ENCODE data around the gene NLK. TPM values are rescaled to one million over a fixed set of nuclear protein-coding genes. Genes with fewer than 3 reads are reported as not detected.

The NLK gene
- total and polyA plus RNA-seq, 7 experiments from 2014 or later, result 1.0 to 19.2 (median 16.5) TPM

GRCh38 chr17:28042721-28043291 is 329 bp downstream of the NLK start:
- intact Hi-C loops (cut with micrococcal nuclease), result loop anchor here (5.0 to 10.0 kb wide), 4 partner anchors 74 to 909 kb away; partner anchors contain the start of genes KSR1 (in 1 of the 2), PHF12 (in 1 of the 2) and UNC119 (in 1 of the 2)
- H3K36me3 Mint-ChIP-seq, result peaks cover 0 to 23% (median 3%) of the 10 kb centered on the region in 5 donors
- no peak overlapping the region for H3K27ac ChIP-seq (ENCODE audit: low read depth, low read length)
- peaks cover 0 to 4% (median 0%) of the 10 kb centered on the region in 11 donors for H3K9me3 Mint-ChIP-seq
- ChIA-PET POLR2A (interaction anchor here (0.6 kb wide), 1 partner anchor 68 kb away, joined by 5 read pairs; no protein-coding TSS in a partner anchor), CTCF (no interaction called here)
- H3K4me3 ChIP-seq (ENCODE audit: low read length), result peak overlapping the region; percentile 64
- H3K27me3 ChIP-seq (ENCODE audit: control insufficient read depth in 2 of 2, insufficient read depth in 2 of 2, low read length in 2 of 2), result no peaks in the 10 kb centered on the region
- no peaks in the 10 kb centered on the region for H3K36me3 ChIP-seq (ENCODE audit: control insufficient read depth in 2 of 3, insufficient read depth in 3 of 3, low read length in 3 of 3)
- H3K27me3 Mint-ChIP-seq, result peaks cover 0 to 13% (median 0%) of the 10 kb centered on the region in 5 donors
- peak overlapping the region; percentile 84 to 92 (median 88) for H3K4me3 Mint-ChIP-seq
- H3K4me1 ChIP-seq (ENCODE audit: control insufficient read depth in 2 of 2, insufficient read depth in 2 of 2, low read length in 2 of 2), result peaks cover 28 to 43% of the 10 kb centered on the region in 2 donors
- peak overlapping the region; percentile 61 to 92 (median 86) for H3K27ac Mint-ChIP-seq
- DNase-seq, result no peak
- peaks cover 47 to 81% (median 76%) of the 10 kb centered on the region in 7 donors for H3K4me1 Mint-ChIP-seq
- no peak for ATAC-seq
- H3K9me3 ChIP-seq (ENCODE audit: control insufficient read depth in 2 of 3, low read length in 3 of 3), result no peaks in the 10 kb centered on the region

GRCh38 chr17:28043296-28043695 is 819 bp downstream of the NLK start:
- Mint-ChIP-seq H3K27me3 (peaks cover 0 to 13% (median 0%) of the 10 kb centered on the region in 5 donors), H3K9me3 (peaks cover 0 to 4% (median 0%) of the 10 kb centered on the region in 11 donors), H3K36me3 (peaks cover 0 to 23% (median 3%) of the 10 kb centered on the region in 5 donors), H3K4me3 (peak overlapping the region; percentile 84 to 92 (median 88)), H3K27ac (peak overlapping the region in 6 of 9 donors; percentile 61 to 91 (median 76)), H3K4me1 (peaks cover 51 to 86% (median 81%) of the 10 kb centered on the region in 7 donors)
- no peak for ATAC-seq
- Histone ChIP-seq H3K4me3 (ENCODE audit: low read length) (no peak overlapping the region), H3K4me1 (ENCODE audit: control insufficient read depth in 2 of 2, insufficient read depth in 2 of 2, low read length in 2 of 2) (peaks cover 28 to 43% of the 10 kb centered on the region in 2 donors), H3K27ac (ENCODE audit: low read depth, low read length) (no peak overlapping the region), H3K27me3 (ENCODE audit: control insufficient read depth in 2 of 2, insufficient read depth in 2 of 2, low read length in 2 of 2) (no peaks in the 10 kb centered on the region), H3K9me3 (ENCODE audit: control insufficient read depth in 2 of 3, low read length in 3 of 3) (no peaks in the 10 kb centered on the region), H3K36me3 (ENCODE audit: control insufficient read depth in 2 of 3, insufficient read depth in 3 of 3, low read length in 3 of 3) (no peaks in the 10 kb centered on the region)
- POLR2A ChIA-PET, result interaction anchor here (0.6 to 1.2 kb wide), 2 partner anchors 16 to 68 kb away, joined by 3 to 5 read pairs; no protein-coding TSS in a partner anchor
- intact Hi-C loops (cut with micrococcal nuclease), result loop anchor here (5.0 to 10.0 kb wide), 4 partner anchors 74 to 909 kb away; partner anchors contain the start of genes KSR1 (in 1 of the 2), PHF12 (in 1 of the 2) and UNC119 (in 1 of the 2)
- DNase-seq, result no peak
- CTCF ChIA-PET, result no interaction called here

- DNase-seq, result no peak
- POLR2A ChIA-PET, result interaction anchor here (1.2 kb wide), 1 partner anchor 15 kb away, joined by 3 read pairs; no protein-coding TSS in a partner anchor
- CTCF ChIA-PET, result no interaction called here
- no peak overlapping the region for H3K27ac ChIP-seq (ENCODE audit: low read depth, low read length)
- H3K27me3 Mint-ChIP-seq, result peaks cover 0 to 13% (median 0%) of the 10 kb centered on the region in 5 donors
- intact Hi-C loops (cut with micrococcal nuclease), result loop anchor here (5.0 to 10.0 kb wide), 4 partner anchors 74 to 909 kb away; partner anchors contain the start of genes KSR1 (in 1 of the 2), PHF12 (in 1 of the 2) and UNC119 (in 1 of the 2)
- peak overlapping the region in 3 of 9 donors; percentile 61 to 91 (median 77) for H3K27ac Mint-ChIP-seq
- H3K36me3 Mint-ChIP-seq, result peaks cover 0 to 23% (median 3%) of the 10 kb centered on the region in 5 donors
- H3K4me1 Mint-ChIP-seq, result peaks cover 53 to 90% (median 85%) of the 10 kb centered on the region in 7 donors
- no peak for ATAC-seq
- H3K4me3 Mint-ChIP-seq, result peak overlapping the region; percentile 84 to 92 (median 88)
- no peak overlapping the region for H3K4me3 ChIP-seq (ENCODE audit: low read length)
- H3K9me3 ChIP-seq (ENCODE audit: control insufficient read depth in 2 of 3, low read length in 3 of 3), result no peaks in the 10 kb centered on the region
- no peaks in the 10 kb centered on the region for H3K27me3 ChIP-seq (ENCODE audit: control insufficient read depth in 2 of 2, insufficient read depth in 2 of 2, low read length in 2 of 2)
- no peaks in the 10 kb centered on the region for H3K36me3 ChIP-seq (ENCODE audit: control insufficient read depth in 2 of 3, insufficient read depth in 3 of 3, low read length in 3 of 3)
- peaks cover 0 to 4% (median 0%) of the 10 kb centered on the region in 11 donors for H3K9me3 Mint-ChIP-seq
- peaks cover 28 to 45% of the 10 kb centered on the region in 2 donors for H3K4me1 ChIP-seq (ENCODE audit: control insufficient read depth in 2 of 2, insufficient read depth in 2 of 2, low read length in 2 of 2)
These were observed 1.3 kb downstream of the NLK start for GRCh38 chr17:28043741-28044140.

DNA sequence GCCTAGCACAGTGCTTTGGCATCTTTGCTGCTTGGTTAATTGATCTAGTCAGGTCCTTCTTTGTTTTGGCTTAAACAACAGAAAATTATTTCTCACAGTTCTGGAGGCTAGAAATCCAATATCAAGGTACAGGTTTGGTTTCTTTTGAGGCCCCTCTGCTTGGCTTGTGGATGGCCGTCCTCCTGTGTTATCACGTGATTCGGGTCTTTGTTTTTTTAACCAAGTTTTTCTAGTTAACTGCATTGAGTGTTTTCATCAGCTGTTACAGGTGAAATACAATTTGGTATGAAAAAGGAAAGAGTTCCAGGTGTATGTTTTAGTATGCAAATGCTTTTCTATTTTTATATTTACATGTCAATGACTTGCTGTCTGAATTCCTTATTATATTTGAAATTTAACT is 2.8 kb downstream of the NLK start:
- DNase-seq, result no peak

DNA sequence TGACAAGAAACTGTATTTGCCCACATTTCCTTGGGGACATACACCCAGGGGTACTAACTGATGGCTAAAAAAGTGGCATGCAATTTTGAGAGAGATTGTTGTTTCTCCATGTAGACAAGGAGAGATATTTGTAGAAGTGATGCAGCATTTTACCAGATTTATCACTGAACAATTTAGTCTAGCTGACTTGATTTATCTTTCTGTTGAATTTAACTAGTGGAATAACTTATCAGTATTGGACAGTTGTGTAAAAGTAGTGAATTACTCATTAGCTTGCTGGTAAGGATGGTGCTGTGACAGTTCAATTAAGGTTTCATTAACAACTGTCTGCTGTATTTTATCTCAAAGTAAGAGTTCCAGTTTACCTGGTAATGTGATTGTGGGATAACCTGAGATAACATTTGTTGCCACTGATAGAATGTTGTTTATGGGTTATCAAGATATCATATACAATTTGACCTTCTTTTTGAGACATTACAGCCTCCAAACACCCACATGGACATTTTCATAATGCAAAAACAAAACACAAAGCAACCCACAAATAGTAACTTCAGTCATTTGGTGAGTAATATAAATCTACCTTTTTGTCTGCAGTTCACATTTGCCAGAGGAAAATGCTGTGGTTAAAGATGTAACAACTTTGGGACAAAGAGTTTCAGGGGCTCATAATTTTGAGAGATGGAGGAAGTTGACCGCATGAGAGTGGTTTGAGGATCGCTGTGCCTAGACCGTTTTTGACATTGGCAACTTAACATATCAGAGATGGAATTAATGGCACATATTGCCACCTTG is 3.8 kb downstream of the NLK start:
- Mint-ChIP-seq H3K4me3 (peak overlapping the region in 9 of 10 donors; percentile 27 to 89 (median 63)), H3K4me1 (peaks cover 53 to 91% (median 85%) of the 10 kb centered on the region in 7 donors), H3K36me3 (peaks cover 0 to 28% (median 7%) of the 10 kb centered on the region in 5 donors), H3K9me3 (no peaks in the 10 kb centered on the region), H3K27me3 (no peaks in the 10 kb centered on the region), H3K27ac (peak overlapping the region in 2 of 9 donors; percentile 32 to 43)
- ChIA-PET CTCF (no interaction called here), POLR2A (no interaction called here)
- intact Hi-C loops (cut with micrococcal nuclease), result loop anchor here in 1 of 2 donors (5.0 to 10.0 kb wide), 2 partner anchors 66 to 591 kb away; partner anchors contain the start of gene KSR1
- Histone ChIP-seq H3K27ac (ENCODE audit: low read depth, low read length) (no peak overlapping the region), H3K4me3 (ENCODE audit: low read length) (no peak overlapping the region), H3K36me3 (ENCODE audit: control insufficient read depth in 2 of 3, insufficient read depth in 3 of 3, low read length in 3 of 3) (no peaks in the 10 kb centered on the region), H3K9me3 (ENCODE audit: control insufficient read depth in 2 of 3, low read length in 3 of 3) (no peaks in the 10 kb centered on the region), H3K27me3 (ENCODE audit: control insufficient read depth in 2 of 2, insufficient read depth in 2 of 2, low read length in 2 of 2) (no peaks in the 10 kb centered on the region), H3K4me1 (ENCODE audit: control insufficient read depth in 2 of 2, insufficient read depth in 2 of 2, low read length in 2 of 2) (peaks cover 28 to 44% of the 10 kb centered on the region in 2 donors)
- no peak for DNase-seq
- no peak for ATAC-seq

More for the DNA sequence above, 2.8 kb downstream of the NLK start:
- Histone ChIP-seq H3K4me1 (ENCODE audit: control insufficient read depth in 2 of 2, insufficient read depth in 2 of 2, low read length in 2 of 2) (peaks cover 28 to 48% of the 10 kb centered on the region in 2 donors), H3K27ac (ENCODE audit: low read depth, low read length) (no peak overlapping the region), H3K27me3 (ENCODE audit: control insufficient read depth in 2 of 2, insufficient read depth in 2 of 2, low read length in 2 of 2) (no peaks in the 10 kb centered on the region), H3K36me3 (ENCODE audit: control insufficient read depth in 2 of 3, insufficient read depth in 3 of 3, low read length in 3 of 3) (no peaks in the 10 kb centered on the region), H3K9me3 (ENCODE audit: control insufficient read depth in 2 of 3, low read length in 3 of 3) (no peaks in the 10 kb centered on the region), H3K4me3 (ENCODE audit: low read length) (no peak overlapping the region)
- no peak for ATAC-seq
- intact Hi-C loops (cut with micrococcal nuclease), result loop anchor here in 1 of 2 donors (5.0 to 10.0 kb wide), 2 partner anchors 67 to 591 kb away; partner anchors contain the start of gene KSR1
- H3K36me3 Mint-ChIP-seq, result peaks cover 0 to 28% (median 3%) of the 10 kb centered on the region in 5 donors
- ChIA-PET CTCF (no interaction called here), POLR2A (no interaction called here)
- peaks cover 58 to 94% (median 87%) of the 10 kb centered on the region in 7 donors for H3K4me1 Mint-ChIP-seq
- peak overlapping the region; percentile 16 to 89 (median 62) for H3K4me3 Mint-ChIP-seq
- H3K27ac Mint-ChIP-seq, result peak overlapping the region in 2 of 9 donors; percentile 21 to 32
- peaks cover 0 to 1% (median 0%) of the 10 kb centered on the region in 11 donors for H3K9me3 Mint-ChIP-seq
- peaks cover 0 to 2% (median 0%) of the 10 kb centered on the region in 5 donors for H3K27me3 Mint-ChIP-seq

DNA sequence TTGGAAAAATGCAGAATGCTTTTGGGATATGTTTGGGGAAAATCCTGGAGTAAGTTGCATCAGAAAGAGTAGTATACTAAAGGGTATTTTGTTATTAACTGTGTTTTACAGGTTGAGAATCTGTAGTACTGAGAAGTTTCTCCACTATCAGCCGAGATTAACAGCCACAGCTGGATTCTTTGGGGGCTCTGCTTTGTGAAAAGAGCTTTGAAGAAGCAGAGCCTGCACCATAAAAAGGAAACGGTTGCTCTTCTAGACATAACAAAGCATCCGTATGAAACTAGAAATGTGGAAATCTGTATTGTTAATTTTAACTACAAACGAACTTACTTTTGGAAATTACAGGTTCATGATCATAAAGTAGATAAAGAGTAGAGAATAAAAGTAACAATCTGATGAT is 5.3 kb downstream of the NLK start:
- Mint-ChIP-seq H3K9me3 (no peaks in the 10 kb centered on the region), H3K27me3 (no peaks in the 10 kb centered on the region), H3K4me1 (peaks cover 46 to 87% (median 77%) of the 10 kb centered on the region in 7 donors), H3K27ac (peak overlapping the region in 1 of 9 donors; percentile 15), H3K4me3 (peak overlapping the region in 7 of 10 donors; percentile 9 to 89 (median 39)), H3K36me3 (peaks cover 0 to 24% (median 7%) of the 10 kb centered on the region in 5 donors)
- DNase-seq (no peak), ATAC-seq (no peak)
- no peak overlapping the region for H3K27ac ChIP-seq (ENCODE audit: low read depth, low read length)
- no peaks in the 10 kb centered on the region for H3K9me3 ChIP-seq (ENCODE audit: control insufficient read depth in 2 of 3, low read length in 3 of 3)
- ChIA-PET CTCF (no interaction called here), POLR2A (interaction anchor here (1.0 kb wide), 2 partner anchors 12 to 18 kb away, joined by 4 to 5 read pairs; no protein-coding TSS in a partner anchor)
- intact Hi-C loops (cut with micrococcal nuclease), result loop anchor here in 1 of 2 donors (5.0 to 10.0 kb wide), 2 partner anchors 64 to 593 kb away; partner anchors contain the start of gene KSR1
- peaks cover 21 to 37% of the 10 kb centered on the region in 2 donors for H3K4me1 ChIP-seq (ENCODE audit: control insufficient read depth in 2 of 2, insufficient read depth in 2 of 2, low read length in 2 of 2)
- no peak overlapping the region for H3K4me3 ChIP-seq (ENCODE audit: low read length)
- no peaks in the 10 kb centered on the region for H3K27me3 ChIP-seq (ENCODE audit: control insufficient read depth in 2 of 2, insufficient read depth in 2 of 2, low read length in 2 of 2)
- H3K36me3 ChIP-seq (ENCODE audit: control insufficient read depth in 2 of 3, insufficient read depth in 3 of 3, low read length in 3 of 3), result no peaks in the 10 kb centered on the region

Data from naive thymus-derived CD4-positive, alpha-beta T cell (primary cell).